IMR-90 (cell line): ENCODE data around the gene PROSER2. TPM values are rescaled to one million over a fixed set of nuclear protein-coding genes. Genes with fewer than 3 reads are reported as not detected.

Experiments
- ATAC-seq: fragments of 200-7000 bp; cut with Tn5 transposase; 2 replicates; pipeline ENCODE4 v1.9.1; 2020; ENCODE audit warnings: low read depth, mild to moderate bottlenecking, moderate library complexity
- BruUV-seq: library from RNA; stranded (reverse); fragments of 400-500 nt; replicated peaks from 2 replicates; lab custom pipeline; 2021; lab: Mats Ljungman, UMichigan
- CTCF ChIA-PET: fragments of 300-600 bp; formaldehyde crosslinking; extraction: SDS; loops from one replicate; lab custom pipeline; 2021; ENCODE audit warnings: antibody characterized with exemption; lab: Yijun Ruan, JAX
- POLR2A ChIA-PET: fragments of 300-600 bp; sonication (Branson Sonifier 250); formaldehyde crosslinking; loops from one replicate; lab custom pipeline; 2022; ENCODE audit warnings: antibody characterized with exemption; ENCODE audit not compliant: unreplicated experiment; lab: Charles Lee
- DNase-seq: peaks from one replicate; pipeline ENCODE4 v3.0.0; 2013
- H2AFZ ChIP-seq: replicated peaks from 2 replicates; pipeline ENCODE3; 2013; ENCODE audit warnings: low read length, mild to moderate bottlenecking; ENCODE audit not compliant: poor library complexity
- H2AK5ac ChIP-seq: 2 replicates; pipeline ENCODE4 v1.6.1; 2013; ENCODE audit warnings: low read depth, low read length, inconsistent platforms
- H2AK9ac ChIP-seq: replicated peaks from 2 replicates; pipeline ENCODE3; 2013; ENCODE audit warnings: mild to moderate bottlenecking, low read depth, low read length, moderate library complexity; ENCODE audit not compliant: poor library complexity
- H2BK120ac ChIP-seq: 2 replicates; pipeline ENCODE4 v1.6.1; 2013; ENCODE audit warnings: low read depth, low read length, inconsistent platforms
- H2BK15ac ChIP-seq: 3 replicates; pipeline ENCODE4 v1.6.1; 2013; ENCODE audit warnings: low read depth, low read length, inconsistent platforms
- H2BK20ac ChIP-seq: 2 replicates; pipeline ENCODE4 v1.6.1; 2013; ENCODE audit warnings: low read depth, mild to moderate bottlenecking, inconsistent platforms, low read length, moderate library complexity
- H2BK5ac ChIP-seq: 2 replicates; pipeline ENCODE4 v1.6.1; 2013; ENCODE audit warnings: mild to moderate bottlenecking, low read depth, low read length, inconsistent platforms; ENCODE audit not compliant: poor library complexity, severe bottlenecking
- H3K14ac ChIP-seq: replicated peaks from 2 replicates; pipeline ENCODE4 v1.6.1; 2013; ENCODE audit warnings: low read depth, low read length, inconsistent platforms
- H3K18ac ChIP-seq: 2 replicates; pipeline ENCODE4 v1.6.1; 2013; ENCODE audit warnings: low read depth, low read length, control low read depth
- H3K23ac ChIP-seq: 2 replicates; pipeline ENCODE4 v1.6.1; 2013; ENCODE audit warnings: low read depth, low read length, inconsistent platforms
- H3K27ac ChIP-seq: 2 replicates; pipeline ENCODE4 v1.5.1; 2013; ENCODE audit warnings: mild to moderate bottlenecking, control low read depth, low read length; ENCODE audit not compliant: insufficient read depth
- H3K27me3 ChIP-seq: 2 replicates; pipeline ENCODE4 v1.6.1; 2013; ENCODE audit warnings: low read length; ENCODE audit not compliant: control insufficient read depth, insufficient read depth
- H3K36me3 ChIP-seq: 2 replicates; pipeline ENCODE4 v1.6.1; 2013; ENCODE audit warnings: low read length, mixed read lengths; ENCODE audit not compliant: control insufficient read depth, insufficient read depth
- H3K4ac ChIP-seq: 2 replicates; pipeline ENCODE4 v1.6.1; 2013; ENCODE audit warnings: low read depth, low read length, inconsistent platforms
- H3K4me1 ChIP-seq: 2 replicates; pipeline ENCODE4 v1.6.1; 2013; ENCODE audit warnings: low read length, mixed read lengths; ENCODE audit not compliant: control insufficient read depth, insufficient read depth
- H3K4me2 ChIP-seq: 2 replicates; pipeline ENCODE4 v1.6.1; 2013; ENCODE audit warnings: low read depth, mild to moderate bottlenecking, control low read depth, low read length, moderate library complexity
- H3K4me3 ChIP-seq: 2 replicates; pipeline ENCODE4 v1.5.1; 2013; ENCODE audit warnings: low read depth, mild to moderate bottlenecking, control low read depth, low read length, moderate library complexity; ENCODE audit not compliant: insufficient read depth
- H3K56ac ChIP-seq: 2 replicates; pipeline ENCODE4 v1.6.1; 2013; ENCODE audit warnings: low read length, inconsistent platforms; ENCODE audit not compliant: insufficient read depth; ENCODE audit errors: extremely low read depth
- H3K79me1 ChIP-seq, 2 experiments: 2 replicates each; pipeline ENCODE4 v1.6.1; 2013; ENCODE audit warnings: low read length in 2 of 2, inconsistent platforms in 1 of 2, low read depth in 1 of 2
- H3K9ac ChIP-seq: 2 replicates; pipeline ENCODE4 v1.6.1; 2013; ENCODE audit warnings: low read depth, low read length, control low read depth
- H3K9me1 ChIP-seq: 2 replicates; pipeline ENCODE4 v1.6.1; 2013; ENCODE audit warnings: low read length, inconsistent platforms; ENCODE audit not compliant: insufficient read depth
- H3K9me3 ChIP-seq: 2 replicates; pipeline ENCODE4 v1.6.1; 2013; ENCODE audit warnings: low read length; ENCODE audit not compliant: control insufficient read depth, insufficient read depth
- H4K20me1 ChIP-seq: 2 replicates; pipeline ENCODE4 v1.6.1; 2013; ENCODE audit warnings: low read length, inconsistent platforms; ENCODE audit not compliant: insufficient read depth
- H4K5ac ChIP-seq: 2 replicates; pipeline ENCODE4 v1.6.1; 2013; ENCODE audit warnings: mild to moderate bottlenecking, low read depth, low read length, control low read depth
- H4K8ac ChIP-seq, 2 experiments: 2 replicates each; pipeline ENCODE4 v1.6.1; 2013; ENCODE audit warnings: low read depth in 2 of 2, low read length in 2 of 2, control low read depth in 1 of 2, inconsistent platforms in 1 of 2
- H4K91ac ChIP-seq: 2 replicates; pipeline ENCODE4 v1.6.1; 2013; ENCODE audit warnings: low read depth, low read length, inconsistent platforms; ENCODE audit not compliant: insufficient read depth
- BHLHE40 ChIP-seq: fragments of 150-350 bp; IDR thresholded peaks from 2 replicates; pipeline ENCODE4 v1.6.1; 2016; ENCODE audit warnings: mild to moderate bottlenecking, low read depth, low read length
- FOS ChIP-seq: fragments of 150-350 bp; IDR thresholded peaks from 2 replicates; pipeline ENCODE4 v1.6.1; 2016; ENCODE audit warnings: low read depth, low read length
- MAFK ChIP-seq: IDR thresholded peaks from 2 replicates; pipeline ENCODE4 v1.6.1; 2012; ENCODE audit warnings: low read depth, low read length, improper control_type of control experiment
- MXI1 ChIP-seq: IDR thresholded peaks from 2 replicates; pipeline ENCODE4 v1.6.1; 2012; ENCODE audit warnings: low read depth, mild to moderate bottlenecking, low read length, moderate library complexity, borderline replicate concordance
- NFE2L2 ChIP-seq: fragments of 150-350 bp; IDR thresholded peaks from 2 replicates; pipeline ENCODE4 v1.6.1; 2016; ENCODE audit warnings: low read depth, mild to moderate bottlenecking, low read length
- POLR2A ChIP-seq: IDR thresholded peaks from 2 replicates; pipeline ENCODE4 v1.6.1; 2012; ENCODE audit warnings: mild to moderate bottlenecking, low read depth, low read length
- RFX5 ChIP-seq: IDR thresholded peaks from 2 replicates; pipeline ENCODE4 v1.8.0; 2012; ENCODE audit warnings: low read depth, mild to moderate bottlenecking, low read length, moderate library complexity
- USF2 ChIP-seq: fragments of 150-350 bp; IDR thresholded peaks from 2 replicates; pipeline ENCODE4 v1.6.1; 2017; ENCODE audit warnings: mild to moderate bottlenecking, antibody characterized with exemption, low read length, low read depth
- WGBS, 2 experiments: methylation state at CpG; one replicate each; pipeline versions ENCODE4 v1.1.5 to v1.1.7; 2013; ENCODE audit warnings: missing lambda C conversion rate in 2 of 2; ENCODE audit not compliant: insufficient read length in 1 of 2; ENCODE audit errors: extremely low coverage in 2 of 2; 5-methylcytosine and 5-hydroxymethylcytosine counted together
- dilution Hi-C: fragments of 300-500 bp; cut with HindIII; formaldehyde crosslinking; loops from one replicate; pipeline ENCODE4 v1.14.3; 2018; ENCODE audit warnings: low sequenced_read_pairs; ENCODE audit not compliant: unreplicated experiment
- in situ Hi-C: fragments of 300-500 bp; cut with MboI; formaldehyde crosslinking; loops from 3 replicates; pipeline ENCODE4 v1.14.3; 2019; ENCODE audit warnings: low sequenced_read_pairs, inconsistent platforms, mixed read lengths
- intact Hi-C: fragments of 100-400 bp; cut with micrococcal nuclease; formaldehyde crosslinking; loops from 2 replicates; pipeline ENCODE4 v1.10.0; 2022
- polyA plus RNA-seq, 3 experiments: library from polyadenylated mRNA; depleted of rRNA; stranded (reverse); fragments of >200 nt; gene quantifications; 2 replicates each; pipeline ENCODE4 v1.2.3, GENCODE V29; 2012; ENCODE audit warnings: low replicate concordance in 1 of 3
- total RNA-seq: library from RNA; depleted of rRNA; stranded (reverse); fragments of >200 nt; gene quantifications from 2 replicates; pipeline ENCODE4 v1.2.3, GENCODE V29; 2012
- TF ChIP-seq, protein P1 (sequence below): conservative IDR thresholded peaks from 2 replicates; pipeline ENCODE4 v1.5.1; 2012; ENCODE audit warnings: mild to moderate bottlenecking, low read depth, low read length, improper control_type of control experiment

The PROSER2 gene
- total and polyA plus RNA-seq, 2 of the 4 experiments (the other 2 are of a cell fraction), result 1.4 to 2.0 TPM

GRCh38 chr10:11869219-11869618 lies 46.1 kb downstream of the PROSER2 start:
- Histone ChIP-seq H2BK20ac (no peak overlapping the region), H3K14ac (no peak overlapping the region), H4K8ac (no peak overlapping the region), H2BK15ac (no peak overlapping the region), H2AK9ac (no peak overlapping the region), H3K23ac (no peak overlapping the region), H3K79me1 (no peaks in the 10 kb centered on the region), H3K9me3 (no peaks in the 10 kb centered on the region), H3K4me1 (no peaks in the 10 kb centered on the region), H2AFZ (no peak overlapping the region), H3K36me3 (no peaks in the 10 kb centered on the region), H3K9ac (no peak overlapping the region), H4K20me1 (no peaks in the 10 kb centered on the region), H4K5ac (no peak overlapping the region), H3K18ac (no peak overlapping the region), H2BK120ac (no peak overlapping the region), H2AK5ac (no peak overlapping the region), H3K4me2 (no peak overlapping the region), H3K9me1 (peaks cover under 1% of the 10 kb centered on the region; the same call in 1 of the 2 replicates), H3K4me3 (no peak overlapping the region), H3K27me3 (no peaks in the 10 kb centered on the region), H3K4ac (no peak overlapping the region), H3K56ac (no peak overlapping the region), H4K91ac (no peak overlapping the region), H2BK5ac (no peak overlapping the region), H3K27ac (no peak overlapping the region)
- 100% methylated on average over 2 of the region's 12 CpGs; no CpG with 5 or more reads in 1 of the 2 experiments for WGBS, 2 experiments
- dilution Hi-C loops (no loop called here), in situ Hi-C loops (no loop called here), intact Hi-C loops (no loop called here)
- TF ChIP-seq RFX5 (no peak), NFE2L2 (no peak), USF2 (no peak), BHLHE40 (no peak), POLR2A (no peak), MAFK (no peak), MXI1 (no peak), FOS (no peak)
- TF ChIP-seq, protein P1, sequence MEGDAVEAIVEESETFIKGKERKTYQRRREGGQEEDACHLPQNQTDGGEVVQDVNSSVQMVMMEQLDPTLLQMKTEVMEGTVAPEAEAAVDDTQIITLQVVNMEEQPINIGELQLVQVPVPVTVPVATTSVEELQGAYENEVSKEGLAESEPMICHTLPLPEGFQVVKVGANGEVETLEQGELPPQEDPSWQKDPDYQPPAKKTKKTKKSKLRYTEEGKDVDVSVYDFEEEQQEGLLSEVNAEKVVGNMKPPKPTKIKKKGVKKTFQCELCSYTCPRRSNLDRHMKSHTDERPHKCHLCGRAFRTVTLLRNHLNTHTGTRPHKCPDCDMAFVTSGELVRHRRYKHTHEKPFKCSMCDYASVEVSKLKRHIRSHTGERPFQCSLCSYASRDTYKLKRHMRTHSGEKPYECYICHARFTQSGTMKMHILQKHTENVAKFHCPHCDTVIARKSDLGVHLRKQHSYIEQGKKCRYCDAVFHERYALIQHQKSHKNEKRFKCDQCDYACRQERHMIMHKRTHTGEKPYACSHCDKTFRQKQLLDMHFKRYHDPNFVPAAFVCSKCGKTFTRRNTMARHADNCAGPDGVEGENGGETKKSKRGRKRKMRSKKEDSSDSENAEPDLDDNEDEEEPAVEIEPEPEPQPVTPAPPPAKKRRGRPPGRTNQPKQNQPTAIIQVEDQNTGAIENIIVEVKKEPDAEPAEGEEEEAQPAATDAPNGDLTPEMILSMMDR, result no peak
- no TSS peak for BruUV-seq
- DNase-seq, result no peak
- no peak for ATAC-seq
- POLR2A ChIA-PET, result no interaction called here
- CTCF ChIA-PET, result no interaction called here
